Activated CD4-positive, alpha-beta T cell treated with anti-CD3 and anti-CD28 coated beads, Interleukin-2, amount 10 ng/mL, durations not matched to agents 7 days and 5 days (primary cell): ENCODE data around the gene YIF1B. TPM values are rescaled to one million over a fixed set of nuclear protein-coding genes. Genes with fewer than 3 reads are reported as not detected.
"Not testable (repeated sequence)": the region's sequence is repeated elsewhere in the genome, so short reads cannot be mapped to it uniquely, and the experiment has no call there.

Experiments used
- CTCF ChIA-PET: fragments of 350-600 bp; sonication (Branson Sonifier 250); formaldehyde crosslinking; loops from one replicate; lab custom pipeline; 2021; ENCODE audit warnings: antibody characterized with exemption; lab: Charles Lee
- POLR2A ChIA-PET: fragments of 350-600 bp; sonication (Branson Sonifier 250); formaldehyde crosslinking; loops from one replicate; lab custom pipeline; 2021; ENCODE audit warnings: antibody characterized with exemption; lab: Charles Lee
- DNase-seq: peaks from one replicate; pipeline ENCODE4 v3.0.0-alpha.2; 2020
- H3K27ac Mint-ChIP-seq: one replicate; pipeline ENCODE4 v1.8.0; 2021; ENCODE audit warnings: mild to moderate bottlenecking, moderate library complexity, mixed read lengths
- H3K27me3 Mint-ChIP-seq: one replicate; pipeline ENCODE4 v1.8.0; 2021; ENCODE audit warnings: mixed read lengths
- H3K36me3 Mint-ChIP-seq: one replicate; pipeline ENCODE4 v1.8.0; 2021; ENCODE audit warnings: low read depth, mixed read lengths
- H3K4me1 Mint-ChIP-seq: one replicate; pipeline ENCODE4 v1.8.0; 2021; ENCODE audit warnings: mixed read lengths
- H3K4me3 Mint-ChIP-seq: one replicate; pipeline ENCODE4 v1.8.0; 2021; ENCODE audit warnings: mild to moderate bottlenecking, moderate library complexity, mixed read lengths
- H3K9me3 Mint-ChIP-seq: one replicate; pipeline ENCODE4 v1.8.0; 2021; ENCODE audit warnings: mixed read lengths
- total RNA-seq, 2 experiments: library from RNA; stranded (reverse); gene quantifications; one replicate each; pipeline ENCODE4 v1.2.3, GENCODE V29; 2021

Gene YIF1B
- total RNA-seq, 2 experiments from 2014 or later, result 63.1 to 72.4 TPM

DNA sequence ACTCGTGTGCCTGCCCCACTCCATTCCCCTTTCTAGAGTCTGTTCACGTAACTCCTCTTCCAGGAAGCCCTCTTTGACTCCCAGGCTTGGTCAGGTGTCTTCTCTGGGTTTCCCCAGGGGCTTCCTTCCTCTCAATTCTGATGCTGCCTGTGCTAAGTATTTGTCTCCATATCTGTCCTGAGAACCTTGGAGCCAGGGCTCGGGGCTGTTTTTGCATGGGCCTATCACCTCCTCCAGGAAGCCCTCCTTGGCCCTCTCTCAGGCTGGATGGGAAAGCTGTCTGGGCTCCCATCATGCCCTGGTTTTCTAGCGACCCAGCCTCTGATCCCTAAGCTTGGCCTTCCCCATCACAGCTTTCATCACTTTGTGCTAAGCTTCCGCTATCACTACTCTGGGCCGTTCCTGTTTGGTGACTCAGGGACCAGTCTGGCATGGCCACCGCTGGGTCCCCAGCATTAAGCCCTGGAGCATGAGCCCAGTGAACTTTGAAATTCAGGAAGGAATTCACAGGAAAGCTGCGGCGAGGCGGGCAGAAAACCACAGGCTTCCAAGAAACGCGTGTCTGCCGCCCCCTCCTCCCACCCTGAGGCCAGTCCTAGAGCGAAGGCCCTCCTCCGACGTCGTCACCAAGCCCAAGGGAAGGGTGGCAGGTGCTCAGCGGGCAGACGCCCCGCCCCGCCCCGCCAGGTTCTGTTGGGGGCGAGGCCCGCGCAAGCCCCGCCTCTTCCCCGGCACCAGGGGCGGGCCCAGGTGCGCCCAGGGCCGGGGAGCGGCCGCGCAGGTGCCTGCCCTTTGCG, 51.9 kb downstream of the YIF1B start:
- peak overlapping the region; percentile 74 for H3K4me3 Mint-ChIP-seq
- peaks cover 23% of the 10 kb centered on the region for H3K4me1 Mint-ChIP-seq
- CTCF ChIA-PET, result interaction anchor here (0.6 to 3.3 kb wide), 5 partner anchors 9 to 1963 kb away, joined by 3 to 19 read pairs (median 3); no protein-coding TSS in a partner anchor
- H3K36me3 Mint-ChIP-seq, result no peaks in the 10 kb centered on the region
- peak overlapping the region; percentile 86 for H3K27ac Mint-ChIP-seq
- no peaks in the 10 kb centered on the region for H3K9me3 Mint-ChIP-seq
- H3K27me3 Mint-ChIP-seq, result peaks cover 1% of the 10 kb centered on the region
- POLR2A ChIA-PET, result interaction anchor here (0.6 kb wide), 1 partner anchor 29 kb away, joined by 4 read pairs; no protein-coding TSS in a partner anchor
- no peak for DNase-seq

DNA sequence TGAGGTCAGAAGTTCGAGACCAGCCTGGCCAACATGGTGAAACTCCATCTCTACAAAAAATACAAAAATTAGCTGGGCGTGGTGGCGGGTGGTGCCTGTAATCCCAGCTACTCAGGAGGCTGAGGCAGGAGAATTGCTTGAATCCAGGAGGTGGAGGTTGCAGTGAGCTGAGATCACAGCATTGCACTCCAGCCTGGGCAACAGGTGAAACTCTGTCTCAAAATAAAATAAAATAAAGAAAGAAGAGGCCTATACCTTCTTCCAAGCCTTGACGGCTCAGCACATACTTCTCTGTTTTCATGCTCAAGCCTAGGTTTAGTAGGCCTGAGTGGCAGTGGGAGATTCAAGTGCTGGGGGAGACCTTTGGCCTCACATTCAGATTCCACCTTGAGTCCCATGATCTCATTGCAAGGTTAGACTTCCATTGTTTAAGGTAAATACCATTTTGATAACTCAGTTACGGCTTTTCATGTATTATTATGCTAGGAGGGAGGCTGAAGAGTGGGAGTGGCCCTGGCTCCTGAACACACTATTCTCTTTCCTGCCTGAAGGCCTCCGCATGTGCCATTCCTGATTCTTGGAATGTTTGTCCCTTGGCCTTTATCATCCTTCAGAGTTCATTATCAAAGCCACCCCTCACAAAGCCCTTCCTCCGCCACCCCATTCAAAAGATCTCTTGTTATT, 53.0 kb downstream of the YIF1B start:
- Mint-ChIP-seq H3K4me3 (no peak overlapping the region), H3K9me3 (no peaks in the 10 kb centered on the region), H3K27me3 (peaks cover 4% of the 10 kb centered on the region), H3K27ac (no peak overlapping the region), H3K36me3 (no peaks in the 10 kb centered on the region), H3K4me1 (peaks cover 23% of the 10 kb centered on the region)
- DNase-seq, result no peak
- POLR2A ChIA-PET, result interaction anchor here (0.6 kb wide), 1 partner anchor 9 kb away, joined by 3 read pairs; no protein-coding TSS in a partner anchor
- CTCF ChIA-PET, result interaction anchor here (1.6 kb wide), 1 partner anchor 25 kb away, joined by 3 read pairs; no protein-coding TSS in a partner anchor

DNA sequence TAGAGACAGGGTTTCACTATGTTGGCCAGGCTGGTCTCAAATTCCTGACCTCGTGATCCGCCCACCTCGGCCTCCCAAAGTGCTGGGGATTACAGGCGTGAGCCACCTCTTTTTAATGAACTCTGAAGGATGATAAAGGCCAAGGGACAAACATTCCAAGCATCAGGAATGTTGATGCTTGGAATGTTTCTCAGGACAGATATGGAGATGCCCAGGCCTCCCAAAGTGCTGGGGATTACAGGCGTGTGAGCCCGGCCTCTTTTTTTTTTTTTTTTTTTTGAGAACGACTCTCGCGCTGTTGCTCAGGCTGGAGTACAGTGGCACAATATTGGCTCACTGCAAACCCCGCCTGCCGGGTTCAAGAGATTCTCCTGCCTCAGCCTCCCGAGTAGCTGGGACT, 53.8 kb downstream of the YIF1B start:
- H3K27me3 Mint-ChIP-seq, DNase-seq, H3K4me3 Mint-ChIP-seq, H3K36me3 Mint-ChIP-seq, CTCF ChIA-PET, H3K27ac Mint-ChIP-seq, H3K9me3 Mint-ChIP-seq: not testable (repeated sequence)
- H3K4me1 Mint-ChIP-seq, result peaks cover 25% of the 10 kb centered on the region
- POLR2A ChIA-PET, result interaction anchor here (0.6 kb wide), 1 partner anchor 9 kb away, joined by 3 read pairs; no protein-coding TSS in a partner anchor

DNA sequence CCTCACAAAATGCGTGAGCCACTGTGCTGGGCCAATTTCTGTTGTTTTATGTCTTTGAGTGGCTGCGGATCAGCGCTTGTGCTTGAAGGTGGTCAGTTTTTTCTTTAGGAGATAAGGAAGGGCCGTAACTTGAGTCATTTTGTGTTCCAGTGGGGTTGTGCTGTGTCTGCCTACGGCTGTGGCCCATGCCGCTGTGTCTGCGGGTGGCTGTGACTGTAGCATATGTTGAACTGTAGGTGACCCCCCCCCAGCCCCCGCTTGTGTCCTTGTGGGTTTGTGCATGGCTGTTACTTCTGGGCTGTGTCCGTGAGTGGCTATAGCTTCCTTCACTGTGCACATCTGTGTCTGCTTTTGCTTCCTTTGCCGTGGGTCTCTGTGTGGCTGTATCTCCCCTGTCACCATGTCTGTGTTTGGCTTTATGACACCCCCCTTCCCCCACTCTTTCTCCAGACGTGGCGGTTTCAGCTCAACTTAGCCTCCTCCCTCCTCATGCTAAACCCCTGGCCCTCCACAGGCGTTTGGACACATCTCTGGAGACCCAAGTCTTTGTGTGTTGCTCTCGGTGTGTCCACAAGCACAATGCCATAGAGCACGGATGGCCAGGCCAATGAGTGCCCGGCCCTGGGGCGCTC, 60.2 kb downstream of the YIF1B start:
- Mint-ChIP-seq H3K36me3 (no peaks in the 10 kb centered on the region), H3K4me3 (no peak overlapping the region), H3K9me3 (no peaks in the 10 kb centered on the region), H3K27ac (no peak overlapping the region), H3K27me3 (peaks cover 22% of the 10 kb centered on the region), H3K4me1 (peaks cover 13% of the 10 kb centered on the region)
- ChIA-PET POLR2A (no interaction called here), CTCF (interaction anchor here (0.6 to 1.4 kb wide), 4 partner anchors 8 to 14 kb away, joined by 3 to 5 read pairs (median 4); partner anchors contain the start of gene SPINT2)
- no peak for DNase-seq

DNA sequence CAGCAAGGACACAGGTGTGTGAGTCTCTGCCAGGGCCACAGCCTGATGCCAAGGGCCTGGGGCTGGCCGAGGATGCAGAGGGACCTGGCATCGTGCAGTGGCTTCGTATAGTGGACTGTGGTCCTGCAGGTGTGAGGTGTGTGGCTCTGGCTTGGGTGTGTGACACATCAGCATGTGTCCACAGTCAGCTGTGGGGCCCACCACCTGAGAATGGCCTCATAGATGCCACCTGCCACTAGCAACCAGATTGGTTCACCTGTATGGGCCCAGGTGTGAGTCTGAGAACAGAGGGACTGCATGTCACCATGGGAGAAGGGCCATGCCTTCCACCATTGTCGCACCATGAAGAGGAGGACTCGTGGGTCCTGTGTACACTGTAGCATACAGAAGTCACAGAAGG, 62.0 kb downstream of the YIF1B start:
- Mint-ChIP-seq H3K27ac (no peak overlapping the region), H3K4me1 (peaks cover 13% of the 10 kb centered on the region), H3K9me3 (no peaks in the 10 kb centered on the region), H3K4me3 (no peak overlapping the region), H3K27me3 (peaks cover 22% of the 10 kb centered on the region), H3K36me3 (no peaks in the 10 kb centered on the region)
- no peak for DNase-seq
- POLR2A ChIA-PET, result no interaction called here
- CTCF ChIA-PET, result no interaction called here

Other genes starting within 250 kb of the YIF1B start
- gene DPF1, start 91.7 kb downstream of the YIF1B start, total RNA-seq, result under 1 TPM; 0.12 to 0.20 TPM
- gene PPP1R14A, start 59.6 kb downstream of the YIF1B start, total RNA-seq, result not detected
- gene SPINT2, start 51.4 kb downstream of the YIF1B start, total RNA-seq, result 1 to 10 TPM; 8.9 to 9.3 TPM
- not detected for gene C19orf33, start 11.7 kb downstream of the YIF1B start, total RNA-seq
- 10 to 100 TPM; 12.6 to 14.0 TPM for gene KCNK6, start 3.9 kb upstream of the YIF1B start, total RNA-seq
- 1 to 10 TPM; 4.2 to 5.6 TPM for gene CATSPERG, start 19.9 kb upstream of the YIF1B start, total RNA-seq
- gene PSMD8, start 58.6 kb upstream of the YIF1B start, total RNA-seq, result 100 to 1,000 TPM; 178 to 186 TPM
- not detected for gene GGN, start 72.1 kb upstream of the YIF1B start, total RNA-seq
- gene SPRED3, start 72.8 kb upstream of the YIF1B start, total RNA-seq, result 1 to 10 TPM; 1.2 to 1.8 TPM
- gene FAM98C, start 87.1 kb upstream of the YIF1B start, total RNA-seq, result 10 to 100 TPM; 27.5 to 37.2 TPM
- gene RASGRP4, start 110.3 kb upstream of the YIF1B start, total RNA-seq, result 1 to 10 TPM; 2.6 to 3.8 TPM
- 1 to 10 TPM in 1 of 2 experiments, under 1 TPM in 1; 0.79 to 1.0 TPM for gene RYR1, start 117.7 kb upstream of the YIF1B start, total RNA-seq